Heart left ventricle (tissue), 16 donors: ENCODE measurements around the gene SH3PXD2A. TPM values are rescaled to one million over a fixed set of nuclear protein-coding genes. Genes with fewer than 3 reads are reported as not detected.

ENCODE experiments used
- ATAC-seq, 4 donors: fragments of 200-7000 bp; cut with Tn5 transposase; one replicate each; pipeline ENCODE4 v1.9.1; 2020 to 2022; ENCODE audit warnings: moderate library complexity in 4 of 4, mild to moderate bottlenecking in 3 of 4, moderate number of reproducible peaks in 1 of 4
- DNase-seq, 5 donors: peaks; one replicate each; pipeline ENCODE4 v3.0.0-alpha.2; 2020
- H3K27ac ChIP-seq, 12 donors: fragments of 200-600 bp; sonication (generic) in 4 of 12; one replicate each; pipeline versions ENCODE4 v1.5.0 to v1.8.0; 2016 to 2022; ENCODE audit warnings: mild to moderate bottlenecking in 2 of 12
- H3K27me3 ChIP-seq, 9 donors: fragments of 200-600 bp; sonication (generic) in 2 of 9; one replicate each; pipeline versions ENCODE4 v1.5.1 to v1.8.0; 2016 to 2022; ENCODE audit warnings: mild to moderate bottlenecking in 3 of 9
- H3K36me3 ChIP-seq, 9 donors: fragments of 200-600 bp; sonication (generic) in 2 of 9; one replicate each; pipeline versions ENCODE4 v1.5.0 to v1.8.0; 2018 to 2022; ENCODE audit warnings: mild to moderate bottlenecking in 2 of 9
- H3K4me1 ChIP-seq, 12 donors: fragments of 200-600 bp; sonication (generic) in 4 of 12; one replicate each; pipeline versions ENCODE4 v1.5.0 to v1.8.0; 2016 to 2022; ENCODE audit warnings: mild to moderate bottlenecking in 3 of 12
- H3K4me3 ChIP-seq, 12 donors: fragments of 200-600 bp; sonication (generic) in 4 of 12; one replicate each; pipeline versions ENCODE4 v1.5.0 to v1.8.0; 2017 to 2022; ENCODE audit warnings: mild to moderate bottlenecking in 9 of 12, moderate library complexity in 4 of 12
- H3K9me3 ChIP-seq, 12 donors: fragments of 200-600 bp; sonication (generic) in 4 of 12; one replicate each; pipeline versions ENCODE4 v1.5.0 to v1.8.0; 2016 to 2022; ENCODE audit warnings: mild to moderate bottlenecking in 1 of 12
- CTCF ChIP-seq, 12 donors: fragments of 200-600 bp; sonication (generic) in 4 of 12; IDR thresholded peaks; one replicate each; pipeline versions ENCODE4 v1.5.0 to v1.8.0; 2018 to 2022; ENCODE audit warnings: antibody characterized with exemption in 12 of 12, mild to moderate bottlenecking in 5 of 12
- POLR2A ChIP-seq, 2 donors: fragments of 450-650 bp; IDR thresholded peaks; one replicate each; pipeline ENCODE4 v1.6.1; 2017; ENCODE audit warnings: antibody characterized with exemption in 2 of 2, mild to moderate bottlenecking in 2 of 2, moderate library complexity in 2 of 2
- WGBS, 4 donors: extraction: QIAGEN DNeasy Blood & Tissue Kit in 2 of 4; methylation state at CpG; one replicate each; pipeline versions ENCODE4 v1.1.5 to v1.1.7; 2013 to 2018; 5-methylcytosine and 5-hydroxymethylcytosine counted together
- intact Hi-C, 10 donors: fragments of 100-400 bp; cut with DNase I; formaldehyde crosslinking; loops; one replicate each; pipeline versions ENCODE4 v1.11.1 to v1.14.2; 2022
- polyA plus RNA-seq, 2 donors: library from polyadenylated mRNA; stranded (reverse); fragments of 200-250 nt; gene quantifications; one replicate each; pipeline ENCODE4 v1.2.3, GENCODE V29; 2013
- total RNA-seq, 9 donors: library from RNA; depleted of rRNA in 2 of 9; stranded (reverse); fragments of >200 nt in 2 of 9; fragmentation: NEBNext Ultra II Directional in 3 of 9; extraction: Animal tissue kit (Norgen Biotek cat#: 25700) in 3 of 9; gene quantifications; one replicate each; pipeline versions ENCODE4 v1.1.0 to v1.2.4, GENCODE V29; 2016 to 2023
- donor health status: ischemic (EF 13 %, LVEDD 7.1; RV severe dilation, severe dysfunction).
- donor health status: healthy with polysubstance abuse.
- donor health status: DM: no; HTN: yes; CAD: no.
- donor health status: DM: no; HTN: no; CAD: no.
- donor health status: ischemic (EF 25% LVEDD 6.9; RV normal size, moderate dysfunction).
- donor health status: ischemic (EF 25% LVEDD 5.7; RV mildly dilated, moderate dysfunction).
- donor health status: healthy.
- donor health status: DM: yes; HTN: yes; CAD: no.
- donor health status: ischemic (EF 35%, LVEDD 5.7; RV mildly dilated, moderate dysfunction).
- donor health status: nonischemic (EF 11% LVEDD 7.7; RV severe dilation, severe dysfunction).
- donor health status: DM: yes; HTN: yes; CAD: no.
- donor health status: PGD.
- donor health status: ischemic (EF 29% LVEDD 5.4; RV normal size, mild dysfunction).
- donor health status: nonischemic (EF 23%, LVEDD 6.1; RV moderate dilation, normal function).

Gene SH3PXD2A
- total and polyA plus RNA-seq, 11 donors: 11.8 to 43.4 (median 31.1) TPM

DNA sequence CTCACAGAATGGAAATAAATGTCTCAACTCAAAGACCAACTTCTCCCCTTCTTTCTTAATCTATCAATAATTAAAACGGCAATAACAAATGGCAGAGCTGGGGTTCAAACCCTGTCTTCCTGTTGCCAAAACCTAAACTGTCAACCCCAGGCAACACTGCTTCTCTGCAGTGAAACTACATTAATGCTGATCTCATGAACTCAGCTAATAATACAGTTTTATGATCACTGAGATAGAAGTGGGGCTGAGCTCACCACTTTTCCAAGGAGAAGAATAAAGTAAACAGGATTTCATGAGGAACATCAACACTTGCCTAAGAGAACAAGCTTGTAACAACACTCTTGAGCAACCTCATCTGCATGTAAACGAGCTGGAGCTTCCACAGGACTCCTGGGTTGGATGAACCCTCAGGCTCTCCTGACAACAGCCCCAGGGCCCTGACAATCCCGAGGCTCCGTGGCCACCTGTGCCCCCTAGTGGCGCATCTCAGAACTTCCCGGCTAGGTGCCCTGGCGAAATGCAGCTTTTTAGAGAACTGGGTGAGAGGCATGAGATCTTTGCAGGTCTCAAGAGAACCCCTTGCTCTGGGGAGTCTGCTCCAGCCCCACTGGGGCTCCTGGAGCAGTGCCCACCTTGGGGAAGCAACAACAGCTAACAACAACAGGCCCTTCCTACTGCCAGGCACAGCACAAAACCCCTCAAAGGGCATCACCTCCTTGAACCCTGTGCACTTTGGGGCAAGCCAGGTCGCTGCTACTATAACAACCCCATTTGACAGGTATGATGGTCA is 169.3 kb downstream of the SH3PXD2A start:
- Histone ChIP-seq H3K27me3 (no peaks in the 10 kb centered on the region), H3K36me3 (no peaks in the 10 kb centered on the region), H3K9me3 (no peaks in the 10 kb centered on the region), H3K27ac (peak overlapping the region in 1 of 12 donors; percentile 53), H3K4me1 (peaks cover 0 to 19% (median 4%) of the 10 kb centered on the region in 12 donors), H3K4me3 (no peak overlapping the region)
- WGBS, 4 donors: 23 to 47% (median 26%) methylated on average over 4 to 8 of the region's 8 CpGs
- ATAC-seq (peak; percentile 52 to 84 (median 79)), DNase-seq (peak; percentile 65 to 87 (median 78))
- intact Hi-C loops: loop anchor here in 8 of 10 donors (1.0 to 10.0 kb wide), 5 partner anchors 81 to 271 kb away; no protein-coding TSS in a partner anchor
- TF ChIP-seq CTCF (IDR thresholded peaks at IDR 0.05) (peak; percentile 88 to 99 (median 97)), POLR2A (IDR thresholded peaks at IDR 0.05) (no peak)

DNA sequence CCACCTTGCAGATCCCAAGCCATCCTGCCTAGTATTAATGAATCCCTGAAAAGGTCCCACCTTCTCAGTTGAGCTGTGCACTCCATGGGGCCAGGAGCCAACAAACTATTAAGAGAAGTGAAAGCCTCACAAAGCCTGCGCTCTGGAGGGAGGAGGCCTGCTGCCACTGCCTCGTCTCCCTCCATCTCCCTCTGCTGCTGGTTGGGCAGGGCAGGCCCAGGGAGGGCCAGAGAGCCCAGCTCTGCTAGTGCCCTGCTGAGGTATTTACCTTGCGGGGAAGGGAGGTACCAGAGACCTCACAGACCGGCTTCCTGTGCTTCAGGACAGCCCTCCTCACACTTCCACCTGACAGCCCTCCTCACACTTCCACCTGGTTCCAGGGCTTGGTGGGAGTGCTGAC is 171.5 kb downstream of the SH3PXD2A start:
- WGBS, 4 donors: 91 to 100% (median 95%) methylated on average over 2 to 4 of the region's 4 CpGs
- DNase-seq: no peak
- intact Hi-C loops: loop anchor here in 1 of 10 donors (2.0 to 10.0 kb wide), 2 partner anchors 83 to 269 kb away; no protein-coding TSS in a partner anchor

DNA sequence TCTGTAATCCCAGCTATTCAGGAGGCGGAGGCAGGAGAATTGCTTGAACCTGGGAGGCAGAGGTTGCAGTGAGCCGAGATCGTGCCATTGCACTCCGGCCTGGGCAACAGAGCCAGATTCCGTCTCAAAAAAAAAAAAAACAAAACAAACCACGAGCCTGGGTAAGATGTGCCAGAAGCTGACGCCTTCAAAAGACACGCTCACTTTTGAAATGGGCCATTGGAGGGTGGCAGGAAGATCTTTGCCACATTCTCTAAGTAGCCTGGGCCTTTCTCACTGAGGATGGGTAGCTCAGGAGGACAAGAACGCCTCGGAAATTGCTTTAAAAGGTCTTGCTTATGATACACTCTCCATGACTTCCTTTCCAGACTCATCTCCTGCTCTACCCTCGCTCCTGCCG is 172.7 kb downstream of the SH3PXD2A start:
- intact Hi-C loops: loop anchor here in 1 of 10 donors (2.0 to 10.0 kb wide), 2 partner anchors 82 to 268 kb away; no protein-coding TSS in a partner anchor
- no peaks in the 10 kb centered on the region for H3K27me3 ChIP-seq
- TF ChIP-seq CTCF (IDR thresholded peaks at IDR 0.05): no peak
- no peak for TF ChIP-seq POLR2A (IDR thresholded peaks at IDR 0.05)

More for the DNA sequence above, 171.5 kb downstream of the SH3PXD2A start:
- H3K36me3 ChIP-seq: no peaks in the 10 kb centered on the region
- no peak overlapping the region for H3K27ac ChIP-seq
- H3K4me3 ChIP-seq: no peak overlapping the region
- no peaks in the 10 kb centered on the region for H3K27me3 ChIP-seq
- H3K4me1 ChIP-seq: peaks cover 0 to 18% (median 9%) of the 10 kb centered on the region in 12 donors
- no peak for TF ChIP-seq POLR2A (IDR thresholded peaks at IDR 0.05)
- no peak for TF ChIP-seq CTCF (IDR thresholded peaks at IDR 0.05)
- ATAC-seq: no peak
- H3K9me3 ChIP-seq: no peaks in the 10 kb centered on the region

More for the DNA sequence above, 172.7 kb downstream of the SH3PXD2A start:
- ATAC-seq (no peak), DNase-seq (no peak)
- H3K4me3 ChIP-seq: no peak overlapping the region
- no peaks in the 10 kb centered on the region for H3K36me3 ChIP-seq
- peaks cover 0 to 30% (median 20%) of the 10 kb centered on the region in 12 donors for H3K4me1 ChIP-seq
- H3K9me3 ChIP-seq: no peaks in the 10 kb centered on the region
- WGBS, 4 donors: 86 to 90% (median 88%) methylated on average over 11 to 12 of the region's 12 CpGs
- H3K27ac ChIP-seq: no peak overlapping the region
